GM12878 (cell line): ENCODE results near the gene VTA1. TPM values are rescaled to one million over a fixed set of nuclear protein-coding genes. Genes with fewer than 3 reads are reported as not detected.
A peak's percentile ranks its signal among the peaks of the same experiment; 100 is the strongest.
"Not testable (repeated sequence)": the region's sequence is repeated elsewhere in the genome, so short reads cannot be mapped to it uniquely, and the experiment has no call there.

Source experiments
- ATAC-seq: fragments of 200-7000 bp; cut with Tn5 transposase; 3 replicates; pipeline ENCODE4 v1.9.1; 2020; ENCODE audit warnings: mild to moderate bottlenecking, moderate library complexity
- BruUV-seq: library from RNA; stranded (reverse); fragments of 400-500 nt; replicated peaks from 2 replicates; lab custom pipeline; 2021; lab: Mats Ljungman, UMichigan
- CTCF ChIA-PET: fragments of 300-600 bp; sonication (Branson Sonifier 250); formaldehyde crosslinking; extraction: SDS; loops from one replicate; lab custom pipeline; 2021; ENCODE audit warnings: inconsistent platforms; lab: Yijun Ruan, JAX
- POLR2A ChIA-PET: fragments of 350-600 bp; formaldehyde crosslinking; extraction: SDS; loops from one replicate; lab custom pipeline; 2021; ENCODE audit warnings: inconsistent platforms; lab: Charles Lee
- RAD21 ChIA-PET: fragments of 300-600 bp; sonication (Branson Sonifier 250); formaldehyde crosslinking; loops from one replicate; lab custom pipeline; 2023; ENCODE audit warnings: antibody characterized with exemption; ENCODE audit not compliant: unreplicated experiment; lab: Charles Lee
- SMC1A ChIA-PET: fragments of 300-600 bp; sonication (Branson Sonifier 250); formaldehyde crosslinking; loops from one replicate; lab custom pipeline; 2023; ENCODE audit not compliant: unreplicated experiment, uncharacterized antibody; lab: Charles Lee
- DNase-seq: peaks from one replicate; pipeline ENCODE4 v3.0.0-alpha.2; 2011; ENCODE audit warnings: low read depth, low spot score
- FAIRE-seq: peaks from 3 replicates; lab custom pipeline; 2011; peaks lifted over from hg19 to GRCh38; lab: Jason Lieb, UNC
- H2AFZ ChIP-seq: 2 replicates; pipeline ENCODE4 v1.6.0; 2011; ENCODE audit warnings: low read depth, low read length, control low read depth; ENCODE audit not compliant: control insufficient read depth
- H3K27ac ChIP-seq: 2 replicates; pipeline ENCODE4 v1.5.1; 2011; ENCODE audit warnings: control low read depth; ENCODE audit not compliant: control insufficient read depth, insufficient read depth
- H3K27me3 ChIP-seq, 2 experiments: replicated peaks in 1 of 2; 2 replicates each; pipeline versions ENCODE4 v1.6.0 to v1.6.1; 2011; ENCODE audit warnings: low read length in 1 of 2; ENCODE audit not compliant: control insufficient read depth in 2 of 2, insufficient read depth in 2 of 2
- H3K36me3 ChIP-seq, 2 experiments: 2 replicates each; pipeline ENCODE4 v1.5.1; 2011; ENCODE audit warnings: low read length in 1 of 2; ENCODE audit not compliant: control insufficient read depth in 2 of 2, insufficient read depth in 2 of 2
- H3K4me1 ChIP-seq: 2 replicates; pipeline ENCODE4 v1.6.1; 2011; ENCODE audit warnings: mild to moderate bottlenecking, low read length, moderate library complexity, mixed read lengths; ENCODE audit not compliant: control insufficient read depth, insufficient read depth
- H3K4me2 ChIP-seq: 2 replicates; pipeline ENCODE4 v1.6.0; 2011; ENCODE audit warnings: control low read depth; ENCODE audit not compliant: control insufficient read depth, insufficient read depth
- H3K4me3 ChIP-seq: fragments of 200-600 bp; sonication (generic); 2 replicates; pipeline ENCODE4 v1.5.1; 2016
- H3K79me2 ChIP-seq: 2 replicates; pipeline ENCODE4 v1.6.0; 2011; ENCODE audit warnings: low read length; ENCODE audit not compliant: control insufficient read depth, insufficient read depth
- H3K9ac ChIP-seq: 2 replicates; pipeline ENCODE4 v1.8.0; 2011; ENCODE audit warnings: low read length, control low read depth, mixed read lengths; ENCODE audit not compliant: control insufficient read depth, insufficient read depth
- H3K9me3 ChIP-seq: replicated peaks from 3 replicates; pipeline ENCODE4 v1.5.1; 2011; ENCODE audit warnings: mild to moderate bottlenecking, low read length; ENCODE audit not compliant: control insufficient read depth, insufficient read depth
- H4K20me1 ChIP-seq: 2 replicates; pipeline ENCODE4 v1.6.0; 2011; ENCODE audit not compliant: control insufficient read depth, insufficient read depth
- BMI1 ChIP-seq: fragments of 450-650 bp; IDR thresholded peaks from 2 replicates; pipeline ENCODE4 v1.6.1; 2016; ENCODE audit warnings: mild to moderate bottlenecking, moderate library complexity, borderline replicate concordance
- CBX5 ChIP-seq: sonication (generic); IDR thresholded peaks from 2 replicates; pipeline ENCODE4 v1.6.1; 2016; ENCODE audit warnings: low read depth, moderate library complexity, mild to moderate bottlenecking, inconsistent platforms
- EED ChIP-seq: sonication (generic); IDR thresholded peaks from 2 replicates; pipeline ENCODE4 v1.6.1; 2016; ENCODE audit warnings: antibody characterized with exemption, low read depth
- EGR1 ChIP-seq, 2 experiments: IDR thresholded peaks; 1 replicate in 1 of 2; 2 replicates in 1 of 2; pipeline ENCODE4 v1.6.1; 2011 to 2012; ENCODE audit warnings: low read depth in 2 of 2, low read length in 2 of 2, borderline replicate concordance in 1 of 2, mild to moderate bottlenecking in 1 of 2, moderate library complexity in 1 of 2
- GATAD2B ChIP-seq: fragments of 450-650 bp; conservative IDR thresholded peaks from 2 replicates; pipeline ENCODE4 v1.6.1; 2017; ENCODE audit warnings: low read depth, mild to moderate bottlenecking, moderate library complexity
- HCFC1 ChIP-seq: fragments of 150-350 bp; IDR thresholded peaks from 2 replicates; pipeline ENCODE4 v1.6.1; 2014; ENCODE audit warnings: low read length
- MEF2B ChIP-seq: fragments of 450-650 bp; IDR thresholded peaks from 2 replicates; pipeline ENCODE4 v1.6.1; 2018; ENCODE audit warnings: mild to moderate bottlenecking, moderate library complexity; ENCODE audit not compliant: partially characterized antibody, poor library complexity, severe bottlenecking
- MTA3 ChIP-seq: IDR thresholded peaks from 2 replicates; pipeline ENCODE4 v1.6.1; 2012; ENCODE audit warnings: low read length, inconsistent platforms, borderline replicate concordance
- MXI1 ChIP-seq: fragments of 150-350 bp; IDR thresholded peaks from 2 replicates; pipeline ENCODE4 v1.6.1; 2011; ENCODE audit warnings: low read depth, mild to moderate bottlenecking, inconsistent platforms, low read length, improper control_type of control experiment
- POLR2AphosphoS5 ChIP-seq: IDR thresholded peaks from 2 replicates; pipeline ENCODE4 v1.6.1; 2011; ENCODE audit warnings: mild to moderate bottlenecking, low read length, inconsistent platforms
- RAD21 ChIP-seq: IDR thresholded peaks from 2 replicates; pipeline ENCODE4 v1.6.1; 2011; ENCODE audit warnings: mild to moderate bottlenecking, low read depth, low read length, moderate library complexity; ENCODE audit not compliant: insufficient read depth
- WGBS: methylation state at CpG from one replicate; pipeline ENCODE4 v1.1.6; 2016; ENCODE audit warnings: low lambda C conversion rate; ENCODE audit not compliant: insufficient replicate concordance, insufficient coverage; ENCODE audit errors: missing lambda C conversion rate; 5-methylcytosine and 5-hydroxymethylcytosine counted together
- in situ Hi-C: fragments of 300-500 bp; cut with MboI; formaldehyde crosslinking; loops from 9 replicates; pipeline ENCODE4 v1.14.3; 2018; ENCODE audit warnings: mixed read lengths
- intact Hi-C: fragments of 100-400 bp; cut with micrococcal nuclease; formaldehyde crosslinking; loops from one replicate; pipeline ENCODE4 v1.14.2; 2022; ENCODE audit not compliant: unreplicated experiment
- polyA plus RNA-seq, 11 experiments: library from polyadenylated mRNA; depleted of rRNA in 4 of 11; unstranded in 6 of 11; stranded (reverse) in 5 of 11; fragments of >200 nt; fragmentation: Nextera tagmentation in 4 of 11; fragmentation: Illumina TruSeq in 1 of 11; extraction: Ambion mirVana in 4 of 11; extraction: Trizol in 1 of 11; gene quantifications; 1 replicate in 1 of 11; 2 replicates in 10 of 11; pipeline versions ENCODE4 v1.2.1 to v1.2.3, GENCODE V29; 2011 to 2016; ENCODE audit warnings: inconsistent platforms in 2 of 11, missing spikeins in 2 of 11, low read depth in 1 of 11
- total RNA-seq, 4 experiments: library from RNA; depleted of rRNA in 3 of 4; stranded (reverse); fragments of >200 nt in 3 of 4; fragmentation: Illumina TruSeq in 1 of 4; extraction: Trizol in 1 of 4; gene quantifications; 2 replicates each; pipeline versions ENCODE4 v1.2.1 to v1.2.3, GENCODE V29; 2013 to 2021
- TF ChIP-seq, protein P1 (sequence below): IDR thresholded peaks from 2 replicates; pipeline ENCODE4 v1.6.1; 2011; ENCODE audit warnings: mild to moderate bottlenecking, low read depth, low read length, moderate library complexity; ENCODE audit not compliant: insufficient replicate concordance
- TF ChIP-seq, protein P2 (sequence below): IDR thresholded peaks from 2 replicates; pipeline ENCODE4 v1.6.1; 2012; ENCODE audit warnings: low read length, inconsistent platforms
- TF ChIP-seq, protein P3 (sequence below): fragments of 450-650 bp; formaldehyde crosslinking; IDR thresholded peaks from 2 replicates; pipeline ENCODE4 v1.4.0; 2022; ENCODE audit warnings: mild to moderate bottlenecking, moderate library complexity

Gene VTA1
- total and polyA plus RNA-seq, 10 of the 15 experiments (the other 5 are each of a cell fraction or from before 2014, with no cell fraction given), result 48.3 to 126 (median 90.7) TPM

DNA sequence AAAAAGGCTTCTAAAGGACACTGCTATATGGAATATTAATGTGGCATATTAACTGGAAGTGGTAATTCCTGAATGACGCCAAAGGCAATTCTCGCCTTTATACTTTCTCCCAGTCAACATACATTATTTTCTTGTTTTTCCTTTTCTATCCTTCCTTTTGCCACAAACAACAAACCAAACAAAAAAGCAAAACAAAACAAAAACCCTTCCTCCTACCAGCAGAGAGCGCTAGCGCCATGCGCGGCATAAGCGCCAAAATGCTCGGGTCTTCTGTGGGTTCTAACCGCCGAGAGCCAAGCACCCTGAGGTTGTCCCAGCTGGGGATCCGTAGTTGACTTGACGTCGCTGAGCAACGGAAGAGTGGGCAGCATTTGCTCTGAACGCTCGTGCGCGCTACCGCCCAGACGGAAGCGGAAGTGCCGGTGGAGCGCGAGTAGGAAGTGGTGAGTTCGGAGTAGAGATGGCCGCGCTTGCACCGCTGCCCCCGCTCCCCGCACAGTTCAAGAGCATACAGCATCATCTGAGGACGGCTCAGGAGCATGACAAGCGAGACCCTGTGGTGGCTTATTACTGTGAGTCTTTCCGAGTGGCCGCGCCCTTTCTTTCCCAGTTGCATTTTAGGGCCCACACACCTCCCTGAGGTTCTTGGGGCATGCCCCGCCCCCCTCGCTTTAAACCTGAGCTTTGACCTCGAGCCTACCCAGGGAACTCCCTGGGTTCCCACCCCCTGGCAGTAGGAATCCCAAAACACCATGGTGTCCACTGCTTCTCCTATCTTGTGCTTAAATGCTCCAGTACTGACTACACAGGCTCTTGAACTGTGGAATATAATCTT, at the start of gene VTA1, which contains the start of gene NMBR (continued):
- TF ChIP-seq, protein P1, sequence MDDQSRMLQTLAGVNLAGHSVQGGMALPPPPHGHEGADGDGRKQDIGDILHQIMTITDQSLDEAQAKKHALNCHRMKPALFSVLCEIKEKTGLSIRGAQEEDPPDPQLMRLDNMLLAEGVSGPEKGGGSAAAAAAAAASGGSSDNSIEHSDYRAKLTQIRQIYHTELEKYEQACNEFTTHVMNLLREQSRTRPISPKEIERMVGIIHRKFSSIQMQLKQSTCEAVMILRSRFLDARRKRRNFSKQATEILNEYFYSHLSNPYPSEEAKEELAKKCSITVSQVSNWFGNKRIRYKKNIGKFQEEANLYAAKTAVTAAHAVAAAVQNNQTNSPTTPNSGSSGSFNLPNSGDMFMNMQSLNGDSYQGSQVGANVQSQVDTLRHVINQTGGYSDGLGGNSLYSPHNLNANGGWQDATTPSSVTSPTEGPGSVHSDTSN, result no peak
- TF ChIP-seq EGR1 (IDR thresholded peaks at IDR 0.05; ENCODE audit: borderline replicate concordance in 1 of 2, low read depth in 2 of 2, low read length in 2 of 2) (peak in 1 of 2 experiments; percentile 66; a peak in 2 of 3 replicates), MTA3 (no peak), RAD21 (peak; percentile 88), EED (peak; percentile 30; the same call in 1 of the 2 replicates), BMI1 (peak; percentile 94), MEF2B (peak; percentile 62), MXI1 (peak; percentile 98), CBX5 (peak; percentile 97), HCFC1 (peak; percentile 70), GATAD2B (peak; percentile 87), POLR2AphosphoS5 (peak; percentile 90)
- TF ChIP-seq, protein P2, sequence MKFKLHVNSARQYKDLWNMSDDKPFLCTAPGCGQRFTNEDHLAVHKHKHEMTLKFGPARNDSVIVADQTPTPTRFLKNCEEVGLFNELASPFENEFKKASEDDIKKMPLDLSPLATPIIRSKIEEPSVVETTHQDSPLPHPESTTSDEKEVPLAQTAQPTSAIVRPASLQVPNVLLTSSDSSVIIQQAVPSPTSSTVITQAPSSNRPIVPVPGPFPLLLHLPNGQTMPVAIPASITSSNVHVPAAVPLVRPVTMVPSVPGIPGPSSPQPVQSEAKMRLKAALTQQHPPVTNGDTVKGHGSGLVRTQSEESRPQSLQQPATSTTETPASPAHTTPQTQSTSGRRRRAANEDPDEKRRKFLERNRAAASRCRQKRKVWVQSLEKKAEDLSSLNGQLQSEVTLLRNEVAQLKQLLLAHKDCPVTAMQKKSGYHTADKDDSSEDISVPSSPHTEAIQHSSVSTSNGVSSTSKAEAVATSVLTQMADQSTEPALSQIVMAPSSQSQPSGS, result peak; percentile 59; the same call in 1 of the 2 replicates
- TF ChIP-seq, protein P3, sequence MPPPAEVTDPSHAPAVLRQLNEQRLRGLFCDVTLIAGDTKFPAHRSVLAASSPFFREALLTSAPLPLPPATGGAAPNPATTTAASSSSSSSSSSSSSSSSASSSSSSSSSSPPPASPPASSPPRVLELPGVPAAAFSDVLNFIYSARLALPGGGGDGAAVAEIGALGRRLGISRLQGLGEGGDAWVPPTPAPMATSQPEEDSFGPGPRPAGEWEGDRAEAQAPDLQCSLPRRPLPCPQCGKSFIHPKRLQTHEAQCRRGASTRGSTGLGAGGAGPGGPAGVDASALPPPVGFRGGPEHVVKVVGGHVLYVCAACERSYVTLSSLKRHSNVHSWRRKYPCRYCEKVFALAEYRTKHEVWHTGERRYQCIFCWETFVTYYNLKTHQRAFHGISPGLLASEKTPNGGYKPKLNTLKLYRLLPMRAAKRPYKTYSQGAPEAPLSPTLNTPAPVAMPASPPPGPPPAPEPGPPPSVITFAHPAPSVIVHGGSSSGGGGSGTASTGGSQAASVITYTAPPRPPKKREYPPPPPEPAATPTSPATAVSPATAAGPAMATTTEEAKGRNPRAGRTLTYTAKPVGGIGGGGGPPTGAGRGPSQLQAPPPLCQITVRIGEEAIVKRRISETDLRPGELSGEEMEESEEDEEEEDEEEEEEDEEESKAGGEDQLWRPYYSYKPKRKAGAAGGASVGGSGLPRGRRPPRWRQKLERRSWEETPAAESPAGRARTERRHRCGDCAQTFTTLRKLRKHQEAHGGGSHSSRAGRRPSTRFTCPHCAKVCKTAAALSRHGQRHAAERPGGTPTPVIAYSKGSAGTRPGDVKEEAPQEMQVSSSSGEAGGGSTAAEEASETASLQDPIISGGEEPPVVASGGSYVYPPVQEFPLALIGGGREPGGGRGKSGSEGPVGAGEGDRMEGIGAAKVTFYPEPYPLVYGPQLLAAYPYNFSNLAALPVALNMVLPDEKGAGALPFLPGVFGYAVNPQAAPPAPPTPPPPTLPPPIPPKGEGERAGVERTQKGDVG (CRISPR knock-in tag), result no peak

DNA sequence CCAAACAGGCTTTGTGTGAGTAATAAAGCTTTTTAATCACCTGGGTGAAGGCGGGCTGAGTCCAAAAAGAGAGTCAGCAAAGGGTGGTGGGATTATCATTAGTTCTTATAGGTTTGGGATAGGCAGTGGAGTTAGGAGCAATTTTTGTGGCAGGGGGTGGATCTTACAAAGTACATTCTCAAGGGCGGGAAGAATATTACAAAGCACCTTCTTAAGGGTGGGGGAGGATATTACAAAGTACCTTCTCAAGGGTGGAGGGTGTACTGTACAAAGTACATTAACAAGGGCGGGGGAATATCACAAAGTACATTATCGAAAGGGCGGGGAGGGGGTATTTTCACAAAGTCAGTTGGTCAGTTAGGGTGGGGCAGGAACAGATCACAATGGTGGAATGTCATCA, 42.2 kb upstream of the VTA1 start:
- H3K79me2 ChIP-seq, SMC1A ChIA-PET, H3K36me3 ChIP-seq, H2AFZ ChIP-seq, H3K4me3 ChIP-seq, ATAC-seq, FAIRE-seq, POLR2A ChIA-PET, H3K9ac ChIP-seq, H4K20me1 ChIP-seq, in situ Hi-C loops, H3K9me3 ChIP-seq, BruUV-seq, H3K4me1 ChIP-seq, H3K4me2 ChIP-seq, RAD21 ChIA-PET, H3K27me3 ChIP-seq, intact Hi-C loops, H3K27ac ChIP-seq, DNase-seq: not testable (repeated sequence)
- WGBS, result 36% methylated on average over 5 of the region's 5 CpGs
- CTCF ChIA-PET, result interaction anchor here (1.9 kb wide), 1 partner anchor 8 kb away, joined by 7 read pairs; no protein-coding TSS in a partner anchor
